Measurements from ENCODE around the gene CES4A. TPM values are rescaled to one million over a fixed set of nuclear protein-coding genes. Genes with fewer than 3 reads are reported as not detected.

Gene CES4A
- total and polyA plus RNA-seq, 9 of the 15 experiments (the other 6 are each of a cell fraction or from before 2014, with no cell fraction given): 0.09 to 0.13 (median 0.11) TPM; not detected in 6

- TF ChIP-seq, protein P1, sequence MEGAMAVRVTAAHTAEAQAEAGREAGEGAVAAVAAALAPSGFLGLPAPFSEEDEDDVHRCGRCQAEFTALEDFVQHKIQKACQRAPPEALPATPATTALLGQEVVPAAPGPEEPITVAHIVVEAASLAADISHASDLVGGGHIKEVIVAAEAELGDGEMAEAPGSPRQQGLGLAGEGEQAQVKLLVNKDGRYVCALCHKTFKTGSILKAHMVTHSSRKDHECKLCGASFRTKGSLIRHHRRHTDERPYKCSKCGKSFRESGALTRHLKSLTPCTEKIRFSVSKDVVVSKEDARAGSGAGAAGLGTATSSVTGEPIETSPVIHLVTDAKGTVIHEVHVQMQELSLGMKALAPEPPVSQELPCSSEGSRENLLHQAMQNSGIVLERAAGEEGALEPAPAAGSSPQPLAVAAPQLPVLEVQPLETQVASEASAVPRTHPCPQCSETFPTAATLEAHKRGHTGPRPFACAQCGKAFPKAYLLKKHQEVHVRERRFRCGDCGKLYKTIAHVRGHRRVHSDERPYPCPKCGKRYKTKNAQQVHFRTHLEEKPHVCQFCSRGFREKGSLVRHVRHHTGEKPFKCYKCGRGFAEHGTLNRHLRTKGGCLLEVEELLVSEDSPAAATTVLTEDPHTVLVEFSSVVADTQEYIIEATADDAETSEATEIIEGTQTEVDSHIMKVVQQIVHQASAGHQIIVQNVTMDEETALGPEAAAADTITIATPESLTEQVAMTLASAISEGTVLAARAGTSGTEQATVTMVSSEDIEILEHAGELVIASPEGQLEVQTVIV (CRISPR knock-in tag; IDR thresholded peaks at IDR 0.05; ENCODE audit: borderline replicate concordance): no peak
- TF ChIP-seq YBX1 (IDR thresholded peaks at IDR 0.05) (no peak), ZNF41 (CRISPR knock-in tag; conservative IDR thresholded peaks at IDR 0.05) (no peak), MTA2 (IDR thresholded peaks at IDR 0.05; ENCODE audit: low read depth) (no peak), HMGXB4 (CRISPR knock-in tag; IDR thresholded peaks at IDR 0.05) (peak; percentile 56; the same call in 1 of the 2 replicates), KLF1 (tag; IDR thresholded peaks at IDR 0.05) (no peak), MECOM (CRISPR knock-in tag; IDR thresholded peaks at IDR 0.05) (no peak), JUND (IDR thresholded peaks at IDR 0.05; ENCODE audit: borderline replicate concordance, low read depth, low read length) (no peak), JUND (tag; IDR thresholded peaks at IDR 0.05; ENCODE audit: borderline replicate concordance, low read depth, low read length) (no peak; the same call in 2 of the 3 replicates), ZEB2 (IDR thresholded peaks at IDR 0.05) (no peak), TSHZ1 (CRISPR knock-in tag; IDR thresholded peaks at IDR 0.05) (no peak), ZNF217 (CRISPR knock-in tag; IDR thresholded peaks at IDR 0.05) (no peak), DNMT1 (IDR thresholded peaks at IDR 0.05) (no peak)
Observed at GRCh38 chr16:67029254-67030096, 41.1 kb downstream of the CES4A start (continued).

All from K562 (cell line).